ENCODE results near the gene TRAPPC10. TPM values are rescaled to one million over a fixed set of nuclear protein-coding genes. Genes with fewer than 3 reads are reported as not detected.

The TRAPPC10 gene
- total RNA-seq, 2 experiments from 2014 or later, result 37.1 to 38.6 TPM

DNA sequence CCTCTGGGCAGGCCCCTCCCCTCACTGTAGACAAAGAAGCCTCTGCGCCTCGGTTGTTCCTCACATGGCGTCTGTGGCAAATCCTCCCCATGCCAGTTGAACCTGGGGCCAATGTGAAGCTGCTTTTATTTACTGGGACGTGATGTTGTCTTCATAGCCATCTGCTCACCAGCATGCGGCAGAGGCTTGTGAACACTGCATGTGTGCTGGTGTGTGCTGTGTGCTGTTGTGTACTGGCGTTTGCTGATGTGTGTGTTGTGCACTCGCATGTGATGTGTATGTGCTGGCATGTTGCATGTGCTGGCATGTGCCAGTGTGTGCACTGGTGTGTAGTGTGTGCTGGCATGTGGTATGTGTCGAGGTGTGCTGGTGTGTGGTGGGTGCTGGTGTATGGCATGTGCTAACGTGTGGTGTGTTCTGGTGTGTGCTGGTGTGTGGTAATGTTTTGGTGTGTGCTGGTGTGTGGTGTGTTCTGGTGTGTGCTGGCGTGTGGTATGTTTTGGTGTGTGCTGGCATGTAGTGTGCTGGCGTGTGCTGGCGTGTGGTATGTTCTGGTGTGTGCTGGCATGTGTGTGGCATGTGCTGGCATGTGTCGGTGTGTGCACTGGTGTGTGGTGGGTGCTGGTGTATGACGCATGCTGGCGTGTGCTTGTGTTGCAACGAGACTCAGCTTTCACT lies 37.2 kb upstream of the TRAPPC10 start:
- no peak overlapping the region for H3K27ac Mint-ChIP-seq
- CTCF ChIA-PET, result interaction anchor here (0.6 to 1.7 kb wide), 16 partner anchors 11 to 779 kb away, joined by 3 to 7 read pairs (median 3); no protein-coding TSS in a partner anchor
- no peaks in the 10 kb centered on the region for H3K27me3 Mint-ChIP-seq (ENCODE audit: low read depth)
- no peaks in the 10 kb centered on the region for H3K9me3 Mint-ChIP-seq
- H3K4me3 Mint-ChIP-seq, result no peak overlapping the region
- DNase-seq, result no peak
- H3K36me3 Mint-ChIP-seq (ENCODE audit: low read depth), result peaks cover 6% of the 10 kb centered on the region
- intact Hi-C loops (cut with micrococcal nuclease), result loop anchor here (1.0 kb wide), 2 partner anchors 36 to 164 kb away; no protein-coding TSS in a partner anchor
- H3K4me1 Mint-ChIP-seq (ENCODE audit: low read depth), result peaks cover 7% of the 10 kb centered on the region

DNA sequence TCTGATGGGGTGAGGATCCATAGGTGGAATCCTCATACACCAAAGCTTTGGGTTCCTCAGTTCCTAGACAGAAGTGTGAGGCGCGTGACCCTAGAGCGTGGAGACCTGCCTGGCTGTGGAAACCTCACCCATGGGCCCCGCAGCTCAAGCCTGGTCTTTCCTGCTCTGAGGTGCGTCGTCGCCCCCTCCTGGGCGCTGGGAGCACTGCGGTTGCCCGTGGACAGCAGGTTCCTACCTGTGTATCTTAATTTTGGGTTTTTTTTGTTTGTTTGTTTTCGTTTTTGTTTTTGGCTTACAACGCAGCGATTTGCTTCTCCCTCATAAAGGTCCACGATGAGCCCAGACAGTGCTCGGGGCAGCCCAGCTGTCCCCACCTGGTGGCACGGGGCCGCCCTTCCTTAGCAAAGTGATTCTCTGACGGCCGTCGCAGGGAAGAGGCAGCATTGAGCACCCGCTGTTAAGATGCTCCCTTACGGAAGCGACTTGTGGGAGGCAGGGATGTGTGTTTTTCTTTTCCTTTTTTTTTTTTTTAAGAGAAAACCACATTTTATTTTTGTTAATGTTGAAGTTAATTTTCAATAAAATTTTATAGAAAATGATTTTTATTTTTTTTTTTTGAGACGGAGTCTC lies 36.5 kb upstream of the TRAPPC10 start:
- H3K9me3 Mint-ChIP-seq, result no peaks in the 10 kb centered on the region
- intact Hi-C loops (cut with micrococcal nuclease), result loop anchor here (1.0 kb wide), 2 partner anchors 36 to 164 kb away; no protein-coding TSS in a partner anchor
- H3K4me3 Mint-ChIP-seq, result no peak overlapping the region
- DNase-seq, result peak; percentile 88
- H3K4me1 Mint-ChIP-seq (ENCODE audit: low read depth), result peaks cover 7% of the 10 kb centered on the region
- no peaks in the 10 kb centered on the region for H3K27me3 Mint-ChIP-seq (ENCODE audit: low read depth)
- H3K27ac Mint-ChIP-seq, result no peak overlapping the region
- H3K36me3 Mint-ChIP-seq (ENCODE audit: low read depth), result peaks cover 4% of the 10 kb centered on the region
- CTCF ChIA-PET, result interaction anchor here (0.6 to 1.7 kb wide), 18 partner anchors 12 to 778 kb away, joined by 3 to 7 read pairs (median 3); no protein-coding TSS in a partner anchor

GRCh38 chr21:43976661-43977060 lies 35.4 kb upstream of the TRAPPC10 start:
- H3K9me3 Mint-ChIP-seq, result no peaks in the 10 kb centered on the region
- CTCF ChIA-PET, result interaction anchor here (0.6 to 1.7 kb wide), 3 partner anchors 158 to 342 kb away, joined by 3 to 7 read pairs (median 3); no protein-coding TSS in a partner anchor
- H3K4me1 Mint-ChIP-seq (ENCODE audit: low read depth), result peaks cover 7% of the 10 kb centered on the region
- no peak overlapping the region for H3K4me3 Mint-ChIP-seq
- no peaks in the 10 kb centered on the region for H3K36me3 Mint-ChIP-seq (ENCODE audit: low read depth)
- no peak for DNase-seq
- H3K27ac Mint-ChIP-seq, result no peak overlapping the region
- intact Hi-C loops (cut with micrococcal nuclease), result no loop called here
- H3K27me3 Mint-ChIP-seq (ENCODE audit: low read depth), result no peaks in the 10 kb centered on the region

DNA sequence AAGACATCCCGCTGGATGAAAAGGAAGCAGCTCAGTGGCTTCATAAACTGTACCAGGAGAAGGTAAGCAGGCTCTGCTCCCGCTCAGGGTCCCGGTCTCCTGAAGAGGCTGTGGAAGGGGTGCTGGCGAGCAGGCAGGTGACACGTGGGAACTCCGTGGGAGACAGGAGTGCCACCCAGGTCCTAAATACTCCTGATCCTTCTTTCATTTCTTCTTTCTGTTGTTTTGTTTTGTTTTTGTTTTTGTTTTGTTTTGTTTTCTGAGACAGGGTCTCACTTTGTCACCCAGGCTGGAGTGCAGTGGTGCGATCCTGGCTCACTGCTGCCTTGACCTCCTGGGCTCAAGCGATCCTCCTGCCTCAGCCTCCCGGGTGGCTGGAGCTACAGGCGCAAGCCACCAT lies 34.0 kb upstream of the TRAPPC10 start:
- intact Hi-C loops (cut with micrococcal nuclease), result no loop called here
- no peak overlapping the region for H3K4me3 Mint-ChIP-seq
- H3K9me3 Mint-ChIP-seq, result no peaks in the 10 kb centered on the region
- no peaks in the 10 kb centered on the region for H3K27me3 Mint-ChIP-seq (ENCODE audit: low read depth)
- CTCF ChIA-PET, result interaction anchor here (0.8 kb wide), 1 partner anchor 316 kb away, joined by 4 read pairs; no protein-coding TSS in a partner anchor
- peaks cover 7% of the 10 kb centered on the region for H3K4me1 Mint-ChIP-seq (ENCODE audit: low read depth)
- peaks cover 3% of the 10 kb centered on the region for H3K36me3 Mint-ChIP-seq (ENCODE audit: low read depth)
- no peak overlapping the region for H3K27ac Mint-ChIP-seq
- no peak for DNase-seq

DNA sequence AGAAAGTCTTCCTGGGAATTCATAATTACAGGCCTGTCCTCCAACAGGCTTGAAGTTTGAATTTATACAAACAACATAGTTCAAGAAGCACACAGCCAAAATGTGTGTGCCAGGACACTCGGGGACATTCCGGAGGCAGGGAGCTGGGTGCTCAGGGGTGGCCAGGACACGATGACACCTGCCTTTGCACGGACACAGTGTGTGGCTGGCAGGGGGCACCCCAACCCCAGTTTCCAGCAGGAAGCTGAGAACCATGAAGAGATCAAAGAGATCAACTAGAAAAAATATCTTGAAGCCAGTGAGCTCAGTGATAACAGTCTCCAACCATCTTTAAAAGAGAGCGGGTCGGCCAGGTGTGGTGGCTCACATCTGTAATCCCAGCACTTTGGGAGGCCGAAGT lies 32.5 kb upstream of the TRAPPC10 start:
- Mint-ChIP-seq H3K4me3 (no peak overlapping the region), H3K36me3 (ENCODE audit: low read depth) (peaks cover 3% of the 10 kb centered on the region), H3K27me3 (ENCODE audit: low read depth) (no peaks in the 10 kb centered on the region), H3K9me3 (no peaks in the 10 kb centered on the region), H3K4me1 (ENCODE audit: low read depth) (peaks cover 7% of the 10 kb centered on the region), H3K27ac (no peak overlapping the region)
- intact Hi-C loops (cut with micrococcal nuclease), result no loop called here
- CTCF ChIA-PET, result interaction anchor here (0.5 kb wide), 1 partner anchor 615 kb away, joined by 3 read pairs; no protein-coding TSS in a partner anchor
- DNase-seq, result peak; percentile 36

DNA sequence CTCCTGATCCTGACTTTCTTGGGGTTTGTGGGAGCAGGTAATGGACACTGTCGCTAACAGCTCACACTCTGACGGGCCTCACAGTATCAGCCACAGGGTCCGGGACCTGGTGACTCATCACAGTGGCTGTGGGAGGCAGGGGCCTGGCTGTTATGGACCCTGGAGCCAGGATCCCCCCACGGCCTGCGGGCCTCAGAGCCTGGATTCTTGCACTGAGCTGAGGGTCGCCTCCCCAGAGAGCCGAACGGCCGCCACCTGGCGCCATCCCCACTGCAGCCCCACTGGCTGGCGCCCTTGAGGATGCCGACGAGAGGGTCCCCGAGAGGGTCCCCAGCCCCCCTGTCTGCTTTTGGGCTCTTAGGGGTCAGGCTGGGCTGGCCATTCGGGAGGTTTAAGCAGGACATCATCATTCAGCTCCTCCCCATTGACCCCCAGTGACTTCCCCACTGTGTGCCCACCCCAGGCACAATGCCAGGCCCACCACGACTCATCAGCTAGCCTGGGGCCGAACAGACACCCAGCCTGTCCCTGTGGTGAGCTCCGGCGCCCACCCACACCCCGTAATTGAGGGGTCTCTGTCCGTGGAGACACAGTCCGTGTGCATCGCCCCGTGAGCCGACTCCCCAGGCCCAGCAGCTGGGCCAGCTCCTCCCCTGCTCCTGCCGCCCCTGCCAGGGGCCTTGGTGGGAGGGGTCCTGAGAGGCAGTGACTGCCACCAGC lies 30.8 kb upstream of the TRAPPC10 start:
- H3K4me1 Mint-ChIP-seq (ENCODE audit: low read depth), result peaks cover 12% of the 10 kb centered on the region
- no peaks in the 10 kb centered on the region for H3K9me3 Mint-ChIP-seq
- intact Hi-C loops (cut with micrococcal nuclease), result no loop called here
- no peak overlapping the region for H3K27ac Mint-ChIP-seq
- H3K36me3 Mint-ChIP-seq (ENCODE audit: low read depth), result peaks cover 3% of the 10 kb centered on the region
- H3K27me3 Mint-ChIP-seq (ENCODE audit: low read depth), result no peaks in the 10 kb centered on the region
- CTCF ChIA-PET, result no interaction called here
- no peak for DNase-seq
- no peak overlapping the region for H3K4me3 Mint-ChIP-seq

GRCh38 chr21:43981871-43982210 lies 30.3 kb upstream of the TRAPPC10 start:
- Mint-ChIP-seq H3K27ac (no peak overlapping the region), H3K4me1 (ENCODE audit: low read depth) (peaks cover 16% of the 10 kb centered on the region), H3K27me3 (ENCODE audit: low read depth) (no peaks in the 10 kb centered on the region), H3K36me3 (ENCODE audit: low read depth) (peaks cover 3% of the 10 kb centered on the region), H3K9me3 (no peaks in the 10 kb centered on the region), H3K4me3 (no peak overlapping the region)
- intact Hi-C loops (cut with micrococcal nuclease), result no loop called here
- CTCF ChIA-PET, result no interaction called here
- DNase-seq, result no peak

GRCh38 chr21:43982489-43983078 lies 29.5 kb upstream of the TRAPPC10 start:
- H3K4me1 Mint-ChIP-seq (ENCODE audit: low read depth), result peaks cover 16% of the 10 kb centered on the region
- H3K9me3 Mint-ChIP-seq, result no peaks in the 10 kb centered on the region
- peaks cover 3% of the 10 kb centered on the region for H3K36me3 Mint-ChIP-seq (ENCODE audit: low read depth)
- no peak for DNase-seq
- H3K4me3 Mint-ChIP-seq, result no peak overlapping the region
- H3K27me3 Mint-ChIP-seq (ENCODE audit: low read depth), result no peaks in the 10 kb centered on the region
- CTCF ChIA-PET, result no interaction called here
- H3K27ac Mint-ChIP-seq, result peak overlapping the region; percentile 46
- intact Hi-C loops (cut with micrococcal nuclease), result no loop called here

DNA sequence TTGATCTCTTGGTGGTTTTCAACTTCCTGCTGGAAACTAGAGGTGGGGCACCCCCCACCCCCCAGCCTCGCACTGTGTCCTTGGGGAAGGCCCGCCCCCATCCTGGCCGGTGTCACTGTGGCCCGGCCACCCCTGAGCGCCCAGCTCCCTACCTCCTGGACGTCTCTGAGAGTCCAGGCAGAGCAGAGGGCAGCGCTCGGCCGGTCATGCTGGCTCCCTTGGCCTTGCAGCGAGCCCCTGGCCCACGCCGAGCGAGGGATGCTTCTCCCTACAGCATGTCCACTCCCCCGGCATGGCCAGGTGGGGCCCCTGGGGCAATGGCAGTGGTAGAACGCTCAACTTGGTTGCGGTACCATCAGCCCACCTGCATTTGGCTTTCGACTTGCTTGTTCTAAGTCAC lies 28.7 kb upstream of the TRAPPC10 start:
- Mint-ChIP-seq H3K9me3 (no peaks in the 10 kb centered on the region), H3K4me3 (no peak overlapping the region), H3K27ac (no peak overlapping the region), H3K36me3 (ENCODE audit: low read depth) (peaks cover 3% of the 10 kb centered on the region), H3K4me1 (ENCODE audit: low read depth) (peaks cover 16% of the 10 kb centered on the region), H3K27me3 (ENCODE audit: low read depth) (no peaks in the 10 kb centered on the region)
- intact Hi-C loops (cut with micrococcal nuclease), result no loop called here
- no peak for DNase-seq
- CTCF ChIA-PET, result no interaction called here

GRCh38 chr21:43983860-43984420 lies 28.2 kb upstream of the TRAPPC10 start:
- intact Hi-C loops (cut with micrococcal nuclease), result no loop called here
- CTCF ChIA-PET, result interaction anchor here (0.6 kb wide), 1 partner anchor 702 kb away, joined by 3 read pairs; no protein-coding TSS in a partner anchor
- Mint-ChIP-seq H3K27me3 (ENCODE audit: low read depth) (no peaks in the 10 kb centered on the region), H3K4me3 (no peak overlapping the region), H3K27ac (no peak overlapping the region), H3K4me1 (ENCODE audit: low read depth) (peaks cover 16% of the 10 kb centered on the region), H3K9me3 (no peaks in the 10 kb centered on the region), H3K36me3 (ENCODE audit: low read depth) (peaks cover 3% of the 10 kb centered on the region)
- no peak for DNase-seq

DNA sequence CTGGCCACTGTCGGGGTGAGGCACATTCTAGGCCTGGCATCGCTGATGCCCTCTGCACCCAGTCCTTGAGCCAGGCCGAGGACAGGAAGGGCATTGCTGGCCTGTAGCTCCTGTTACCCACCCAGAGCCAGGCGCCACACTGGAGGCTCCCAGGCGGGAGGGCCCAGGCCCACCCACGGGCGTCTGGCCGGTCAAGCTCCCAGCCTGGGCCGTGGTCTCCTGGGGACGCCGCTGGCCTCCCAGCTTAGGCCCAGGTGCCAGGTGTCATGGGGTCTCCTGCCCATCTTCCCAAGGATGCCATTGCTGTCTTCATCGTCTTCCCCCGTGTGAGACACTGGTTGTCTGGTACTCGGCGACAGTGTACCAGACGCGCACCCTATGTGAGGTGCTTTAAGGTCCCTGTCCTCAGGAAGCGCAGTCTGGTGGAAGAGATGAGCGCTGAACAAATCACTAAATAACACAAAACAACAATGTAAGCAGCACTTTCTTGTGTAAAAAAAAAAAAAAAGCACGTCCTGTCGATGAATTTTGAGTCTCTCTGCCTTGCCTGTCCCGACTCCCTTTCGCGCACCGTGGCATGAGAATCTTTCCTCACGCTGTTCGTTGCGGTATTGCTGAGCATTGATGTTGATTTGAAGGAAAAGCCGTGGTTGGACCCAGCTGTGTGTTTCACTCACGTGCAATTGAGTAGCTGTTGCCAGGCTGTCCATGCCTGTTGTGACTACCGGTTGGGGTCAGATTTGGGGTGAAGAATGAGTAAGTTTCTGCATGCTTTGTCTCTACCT lies 27.0 kb upstream of the TRAPPC10 start:
- H3K4me1 Mint-ChIP-seq (ENCODE audit: low read depth), result peaks cover 16% of the 10 kb centered on the region
- no peak for DNase-seq
- no peak overlapping the region for H3K4me3 Mint-ChIP-seq
- no peak overlapping the region for H3K27ac Mint-ChIP-seq
- intact Hi-C loops (cut with micrococcal nuclease), result no loop called here
- H3K36me3 Mint-ChIP-seq (ENCODE audit: low read depth), result peaks cover 3% of the 10 kb centered on the region
- no peaks in the 10 kb centered on the region for H3K27me3 Mint-ChIP-seq (ENCODE audit: low read depth)
- CTCF ChIA-PET, result no interaction called here
- H3K9me3 Mint-ChIP-seq, result no peaks in the 10 kb centered on the region

All from activated naive CD4-positive, alpha-beta T cell treated with anti-CD3 and anti-CD28 coated beads for 36 hours (primary cell).